ENCODE results near the gene TCEA3. TPM values are rescaled to one million over a fixed set of nuclear protein-coding genes. Genes with fewer than 3 reads are reported as not detected.

Gene TCEA3
- total and polyA plus RNA-seq, 2 donors (not counting 3 experiments of a cell fraction or from before 2014, with no cell fraction given) = 1.5 to 3.7 TPM

DNA sequence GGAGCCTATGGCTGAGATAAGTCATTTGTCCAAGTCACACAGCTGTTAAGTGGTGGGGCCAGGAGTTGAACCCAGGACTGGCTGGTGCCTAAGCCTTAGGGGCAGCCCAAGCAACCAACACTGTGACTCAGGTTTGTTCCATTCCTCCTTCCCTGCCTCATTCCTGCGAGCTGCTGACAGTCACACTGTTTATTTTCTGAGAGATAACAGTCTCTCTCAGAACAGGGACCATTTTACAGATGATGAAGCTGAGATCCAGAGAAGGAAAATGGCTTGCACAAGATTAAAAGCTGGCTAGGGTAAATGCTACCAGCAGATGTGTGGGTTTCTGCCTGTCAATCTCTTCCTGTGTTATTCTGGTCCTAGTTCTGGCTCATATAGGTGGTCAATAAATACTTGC, 24.3 kb upstream of the TCEA3 start:
- Histone ChIP-seq H3K27ac (ENCODE audit: insufficient read depth, low read depth, low read length) (no peak overlapping the region), H3K36me3 (ENCODE audit: control insufficient read depth in 2 of 2, extremely low read depth in 1 of 2, insufficient read depth in 2 of 2, low read length in 2 of 2) (no peaks in the 10 kb centered on the region), H4K20me1 (replicated peaks; ENCODE audit: control insufficient read depth, extremely low read depth, insufficient read depth, low read length) (no peaks in the 10 kb centered on the region), H3K4me1 (ENCODE audit: control insufficient read depth, extremely low read depth, insufficient read depth, low read length) (no peaks in the 10 kb centered on the region), H3K9ac (replicated peaks; ENCODE audit: extremely low read depth, insufficient read depth, low read length) (no peak overlapping the region), H3K9me1 (replicated peaks; ENCODE audit: control insufficient read depth, extremely low read depth, insufficient read depth, low read length) (no peaks in the 10 kb centered on the region), H3K9me3 (replicated peaks; ENCODE audit: control insufficient read depth, insufficient read depth, low read length) (no peaks in the 10 kb centered on the region), H3K27me3 (ENCODE audit: control insufficient read depth in 2 of 2, insufficient read depth in 2 of 2, low read length in 2 of 2) (no peaks in the 10 kb centered on the region), H3K4me2 (ENCODE audit: insufficient read depth, low read length) (no peak overlapping the region), H3K4me3 (replicated peaks in 1 of 3; ENCODE audit: insufficient read depth in 1 of 3, low read depth in 1 of 3, low read length in 3 of 3) (no peak overlapping the region), H3K79me2 (ENCODE audit: control insufficient read depth, insufficient read depth, low read length) (no peaks in the 10 kb centered on the region), H2AFZ (ENCODE audit: low read depth, low read length) (no peak overlapping the region)
- intact Hi-C loops (cut with micrococcal nuclease) (no loop called here), dilution Hi-C loops (cut with MboI; ENCODE audit: extremely low pct_ligation_motif_present, low sequenced_read_pairs) (no loop called here)
- DNase-seq (ENCODE audit: low read depth, low spot score) = no peak
- TF ChIP-seq CTCF (IDR thresholded peaks at IDR 0.05; ENCODE audit: extremely low read depth in 1 of 2, insufficient read depth in 1 of 2, low read depth in 1 of 2, low read length in 2 of 2) = no peak
- no peak for TF ChIP-seq FOS (IDR thresholded peaks at IDR 0.05; ENCODE audit: borderline replicate concordance, insufficient read depth, low read length)
- no peak for TF ChIP-seq JUN (IDR thresholded peaks at IDR 0.05; ENCODE audit: borderline replicate concordance, insufficient read depth, insufficient read length, low read depth)
- TF ChIP-seq MAX (IDR thresholded peaks at IDR 0.05; ENCODE audit: insufficient read depth, insufficient read length) = no peak
- no peak for TF ChIP-seq POLR2A (IDR thresholded peaks at IDR 0.05; ENCODE audit: low read depth, low read length)
- no peak for FAIRE-seq
- ChIA-PET CTCF (interaction anchor here (1.4 to 1.7 kb wide), 2 partner anchors 12 to 45 kb away, joined by 3 read pairs; no protein-coding TSS in a partner anchor), POLR2A (no interaction called here)
- BruUV-seq (replicated peaks) = no TSS peak
